ENCODE results near the gene GALNT8.

GALNT8 gene

GRCh38 chr12:4796694-4797482 lies 76.7 kb downstream of the GALNT8 start:
- DNase-seq (ENCODE audit: low read depth): no peak

GRCh38 chr12:4800555-4800954 lies 80.4 kb downstream of the GALNT8 start:
- DNase-seq (ENCODE audit: low read depth): no peak

DNA sequence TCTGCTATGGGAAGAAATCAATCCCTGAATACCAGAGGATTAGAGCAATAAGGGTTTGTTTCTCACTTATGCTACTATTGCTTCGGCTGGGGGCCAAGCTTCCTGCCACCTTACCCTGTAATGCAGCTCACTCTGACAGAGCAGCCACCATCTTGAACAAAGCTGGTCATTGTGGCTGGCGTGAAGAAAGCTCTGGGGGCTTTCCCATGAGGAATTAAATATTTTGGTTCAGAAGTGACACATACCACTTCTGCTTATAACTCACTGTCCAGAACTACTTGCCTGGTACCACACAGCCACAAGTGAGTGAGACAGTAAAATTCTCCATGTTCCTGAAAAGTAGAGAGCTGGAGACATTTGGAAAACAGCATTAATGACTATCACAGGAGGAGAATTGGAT lies 82.6 kb downstream of the GALNT8 start:
- no peak for DNase-seq (ENCODE audit: low read depth)

DNA sequence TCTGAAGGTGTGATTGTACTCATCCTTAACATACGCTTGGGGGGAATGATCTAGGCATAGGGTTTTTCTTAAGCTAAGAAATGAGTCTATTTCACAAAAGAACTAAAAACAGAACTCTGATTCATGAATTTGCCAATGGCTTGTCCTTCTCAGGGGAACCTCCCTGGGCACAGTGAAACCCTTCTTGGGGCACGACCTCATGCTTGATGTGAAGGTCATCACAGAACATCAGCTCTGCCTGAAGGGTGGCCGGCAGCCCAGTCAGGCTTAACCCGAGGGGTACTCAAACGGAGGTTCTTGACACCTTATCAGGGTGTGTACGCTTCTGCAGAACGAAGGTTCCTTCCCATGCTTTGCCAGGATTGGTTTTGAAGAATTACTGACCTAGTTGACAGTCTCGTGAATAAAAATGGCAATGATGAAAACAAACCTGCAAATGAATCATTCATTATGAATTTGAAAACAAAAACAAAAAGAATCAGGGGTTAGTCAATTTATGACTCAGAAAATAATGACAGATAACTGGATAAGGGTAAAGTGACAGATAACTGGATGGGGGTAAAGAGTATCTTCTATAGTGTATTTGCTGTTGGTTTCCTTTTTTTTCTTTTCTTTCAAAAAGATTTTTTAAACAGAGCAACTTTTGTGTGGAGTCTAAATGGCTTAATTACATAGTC lies 86.4 kb downstream of the GALNT8 start:
- no peak for DNase-seq (ENCODE audit: low read depth)

GRCh38 chr12:4807116-4807783 lies 87.0 kb downstream of the GALNT8 start:
- no peak for DNase-seq (ENCODE audit: low read depth)

DNA sequence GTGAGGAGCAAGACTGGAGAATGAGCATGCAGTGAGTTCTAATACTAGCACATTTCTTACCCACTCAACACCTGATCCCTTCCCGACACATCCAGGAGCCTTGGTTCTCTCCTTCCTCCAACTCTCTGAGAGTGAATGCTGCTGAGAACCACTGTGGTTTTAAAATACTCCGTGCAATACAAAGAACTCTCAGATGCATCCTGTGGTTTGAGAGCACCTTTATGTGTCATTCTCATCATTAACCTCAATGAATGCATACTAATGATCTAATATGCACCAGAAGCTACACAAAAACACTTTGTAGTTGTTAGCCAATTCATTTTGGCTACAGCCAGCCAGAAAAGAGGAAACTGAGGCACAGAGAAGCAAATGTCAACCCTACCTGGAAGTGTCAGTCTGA lies 87.6 kb downstream of the GALNT8 start:
- DNase-seq (ENCODE audit: low read depth): no peak

DNA sequence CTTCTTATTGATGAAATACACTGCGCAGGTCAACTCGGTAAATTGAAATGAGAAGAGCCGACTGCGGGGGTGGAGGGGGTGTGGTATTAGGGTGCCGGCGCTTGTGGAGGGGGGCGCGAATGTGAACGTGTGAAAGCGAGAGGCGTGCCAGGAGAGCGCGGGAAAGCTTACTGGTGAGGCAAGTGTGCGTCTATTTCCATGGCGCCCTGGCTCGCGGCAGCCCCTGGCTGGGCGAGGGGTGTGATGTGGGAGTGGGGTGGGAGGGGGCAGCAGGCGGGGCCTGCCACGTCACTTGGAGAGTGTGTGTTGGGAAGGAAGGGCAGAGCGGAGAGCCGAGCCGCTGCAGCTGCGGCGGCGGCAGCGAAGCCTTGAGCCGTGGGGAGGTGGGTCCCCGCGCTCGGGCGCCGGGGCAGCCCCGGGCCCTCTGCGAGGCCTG lies 88.8 kb downstream of the GALNT8 start:
- no peak for DNase-seq (ENCODE audit: low read depth)

GRCh38 chr12:4809449-4810218 lies 89.4 kb downstream of the GALNT8 start:
- no peak for DNase-seq (ENCODE audit: low read depth)

GRCh38 chr12:4810219-4810671 lies 90.0 kb downstream of the GALNT8 start:
- DNase-seq (ENCODE audit: low read depth): no peak

- DNase-seq (ENCODE audit: low read depth): no peak
These were observed 92.6 kb downstream of the GALNT8 start for GRCh38 chr12:4812624-4813327.

DNA sequence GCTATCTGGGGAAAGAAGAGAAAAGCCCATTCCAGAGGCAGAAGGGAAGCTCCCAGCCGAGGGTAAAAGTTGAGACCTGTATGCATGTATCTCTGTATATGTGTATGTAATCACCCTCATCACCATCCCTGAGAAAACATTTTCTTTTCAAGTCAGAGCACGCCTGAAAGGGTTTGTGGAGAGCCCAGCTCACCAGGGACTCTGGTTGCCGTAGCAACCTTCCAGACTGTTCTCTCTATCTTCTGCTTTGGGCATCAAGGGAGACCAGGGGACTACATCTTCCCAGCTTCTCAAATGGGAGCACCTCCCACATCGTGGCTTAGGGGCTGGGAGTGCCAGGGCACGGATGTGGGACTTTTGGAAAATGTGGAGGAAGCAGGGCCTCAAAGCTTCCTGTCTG lies 93.5 kb downstream of the GALNT8 start:
- DNase-seq (ENCODE audit: low read depth): no peak

DNA sequence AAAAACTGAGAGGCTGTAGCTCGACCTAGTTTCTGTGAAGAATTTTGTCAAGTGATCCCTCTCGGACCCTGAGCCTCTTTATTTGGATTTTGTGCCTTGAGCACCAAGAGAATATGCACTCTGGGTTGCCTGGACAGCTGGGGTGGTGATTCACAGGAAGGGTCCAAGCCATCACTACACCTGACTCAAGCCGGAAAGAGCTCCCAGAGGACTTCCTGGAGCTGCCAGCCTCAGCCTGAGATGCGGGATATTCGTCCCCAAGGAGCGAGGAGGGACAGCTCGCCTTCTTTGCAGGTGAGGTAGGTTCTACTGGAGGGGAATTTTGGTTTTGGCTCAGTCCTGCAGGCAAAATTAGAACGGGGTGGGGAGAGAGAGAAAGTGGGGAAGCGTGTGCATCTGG lies 94.3 kb downstream of the GALNT8 start:
- DNase-seq (ENCODE audit: low read depth): no peak

- DNase-seq (ENCODE audit: low read depth): no peak
These were observed 96.7 kb downstream of the GALNT8 start for GRCh38 chr12:4816744-4817525.

- no peak for DNase-seq (ENCODE audit: low read depth)
These were observed 97.7 kb downstream of the GALNT8 start for GRCh38 chr12:4817880-4818279.

DNA sequence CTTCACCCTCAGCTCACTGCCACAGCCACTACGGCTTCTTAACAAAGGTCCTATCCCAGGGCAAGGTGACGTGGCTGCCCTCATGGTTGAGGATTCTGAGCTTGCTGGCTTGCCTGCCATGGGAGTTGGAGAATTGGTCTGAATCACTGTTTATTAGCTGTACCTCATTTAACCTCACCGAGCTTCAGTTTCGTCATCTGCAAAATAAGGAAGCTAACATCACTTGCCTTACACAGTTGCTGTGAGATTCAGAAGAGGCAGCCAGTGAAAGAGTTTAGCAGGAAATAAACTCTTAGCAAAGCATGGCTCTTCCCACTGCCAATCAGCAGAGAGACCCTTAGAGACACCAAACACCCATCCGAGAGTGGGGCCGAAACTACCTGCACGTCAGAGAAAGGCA lies 99.5 kb downstream of the GALNT8 start:
- no peak for DNase-seq (ENCODE audit: low read depth)

- DNase-seq (ENCODE audit: low read depth): no peak
These were observed 100.8 kb downstream of the GALNT8 start for GRCh38 chr12:4820971-4821370.

All from HS-5 (cell line).